HUES64 (cell line): ENCODE measurements around the gene CORO1A.
"Not testable (repeated sequence)": the region's sequence is repeated elsewhere in the genome, so short reads cannot be mapped to it uniquely, and the experiment has no call there.

ENCODE experiments used
- H3K27ac ChIP-seq: 2 replicates; pipeline ENCODE4 v1.7.0; 2013; ENCODE audit warnings: low read depth, low read length, inconsistent platforms
- H3K27me3 ChIP-seq: 2 replicates; pipeline ENCODE4 v1.6.1; 2013; ENCODE audit warnings: mild to moderate bottlenecking, low read length; ENCODE audit not compliant: insufficient read depth
- H3K36me3 ChIP-seq: 2 replicates; pipeline ENCODE4 v1.6.1; 2013; ENCODE audit warnings: mild to moderate bottlenecking, low read length; ENCODE audit not compliant: insufficient read depth
- H3K4me1 ChIP-seq: 2 replicates; pipeline ENCODE4 v1.6.1; 2013; ENCODE audit warnings: mild to moderate bottlenecking, low read length, moderate library complexity; ENCODE audit not compliant: insufficient read depth
- H3K4me3 ChIP-seq: 2 replicates; pipeline ENCODE4 v1.5.1; 2013; ENCODE audit warnings: mild to moderate bottlenecking, low read length, moderate library complexity
- H3K9ac ChIP-seq: 2 replicates; pipeline ENCODE4 v1.6.1; 2013; ENCODE audit warnings: mild to moderate bottlenecking, low read depth, low read length
- H3K9me3 ChIP-seq: 2 replicates; pipeline ENCODE4 v1.6.1; 2013; ENCODE audit warnings: low read depth, low read length; ENCODE audit not compliant: insufficient read depth
- WGBS: fragments of 150-250, 120-280 bp; methylation state at CpG from one replicate; pipeline ENCODE4 v1.1.7; 2013; ENCODE audit warnings: missing lambda C conversion rate; 5-methylcytosine and 5-hydroxymethylcytosine counted together

CORO1A gene

DNA sequence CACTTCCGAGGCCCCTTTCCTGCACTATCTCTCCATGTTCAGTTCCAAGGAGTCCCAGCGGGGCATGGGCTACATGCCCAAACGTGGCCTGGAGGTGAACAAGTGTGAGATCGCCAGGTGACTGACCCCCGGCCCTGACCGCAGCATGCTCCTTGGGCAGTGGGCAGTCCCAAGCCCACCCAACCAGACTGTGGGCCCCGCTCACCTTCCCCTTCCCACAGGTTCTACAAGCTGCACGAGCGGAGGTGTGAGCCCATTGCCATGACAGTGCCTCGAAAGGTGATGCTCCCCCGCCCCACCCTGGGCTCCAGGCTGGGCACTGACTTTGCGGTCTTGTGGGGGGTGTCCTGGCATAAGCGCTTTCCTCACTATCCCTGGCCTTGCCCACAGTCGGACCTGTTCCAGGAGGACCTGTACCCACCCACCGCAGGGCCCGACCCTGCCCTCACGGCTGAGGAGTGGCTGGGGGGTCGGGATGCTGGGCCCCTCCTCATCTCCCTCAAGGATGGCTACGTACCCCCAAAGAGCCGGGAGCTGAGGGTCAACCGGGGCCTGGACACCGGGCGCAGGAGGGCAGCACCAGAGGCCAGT is 4.7 kb downstream of the CORO1A start:
- Histone ChIP-seq H3K27ac (no peak overlapping the region), H3K4me1 (no peaks in the 10 kb centered on the region), H3K9me3 (no peaks in the 10 kb centered on the region), H3K36me3 (no peaks in the 10 kb centered on the region), H3K4me3 (no peak overlapping the region), H3K9ac (no peak overlapping the region), H3K27me3 (peaks cover 14% of the 10 kb centered on the region)
- 94% methylated on average over 23 of the region's 23 CpGs for WGBS

DNA sequence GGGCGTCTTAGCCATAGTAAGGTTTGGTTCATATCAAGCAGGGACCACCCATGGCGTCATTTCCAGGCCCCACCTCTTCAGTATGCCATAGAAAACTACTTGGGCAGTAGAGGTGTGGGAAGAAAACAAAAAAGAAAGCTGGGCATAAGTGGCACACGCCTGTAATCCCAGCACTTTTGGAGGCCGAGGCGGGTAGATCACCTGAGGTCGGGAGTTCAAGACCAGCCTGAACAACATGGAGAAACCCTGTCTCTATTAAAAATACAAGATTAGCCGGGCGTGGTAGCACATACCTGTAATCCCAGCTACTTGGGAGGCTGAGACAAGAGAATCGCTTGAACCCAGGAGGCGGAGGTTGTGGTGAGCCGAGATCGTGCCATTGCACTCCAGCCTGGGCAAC is 7.8 kb downstream of the CORO1A start:
- not testable (repeated sequence) for H3K9me3 ChIP-seq, H3K4me1 ChIP-seq, H3K4me3 ChIP-seq, H3K27me3 ChIP-seq, H3K9ac ChIP-seq, H3K36me3 ChIP-seq, H3K27ac ChIP-seq
- WGBS = 96% methylated on average over 3 of the region's 12 CpGs

DNA sequence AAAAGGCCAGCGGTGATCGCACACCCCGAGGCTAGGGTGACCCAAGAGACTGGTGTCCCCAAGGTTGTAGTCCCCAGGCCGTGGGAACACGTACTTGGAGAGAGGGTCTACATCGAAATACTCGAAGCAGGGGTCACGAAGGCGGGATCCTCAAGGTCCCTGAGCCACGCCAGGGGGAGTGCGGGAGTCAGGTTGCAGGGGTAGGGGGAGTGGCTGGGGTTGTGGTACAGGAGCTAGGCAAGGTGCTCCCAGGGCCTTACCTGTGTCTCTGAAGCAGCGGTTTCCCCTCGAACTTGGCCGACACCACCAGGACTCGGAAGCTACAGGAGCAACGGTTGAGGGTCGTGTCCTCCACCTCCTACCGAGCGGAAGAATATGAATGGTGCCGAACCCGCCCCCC is 9.7 kb downstream of the CORO1A start:
- not testable (repeated sequence) for H3K27me3 ChIP-seq, H3K4me3 ChIP-seq, H3K27ac ChIP-seq, H3K9me3 ChIP-seq, H3K9ac ChIP-seq, H3K36me3 ChIP-seq, H3K4me1 ChIP-seq
- no CpG with 5 or more reads among the region's 21 CpGs for WGBS

DNA sequence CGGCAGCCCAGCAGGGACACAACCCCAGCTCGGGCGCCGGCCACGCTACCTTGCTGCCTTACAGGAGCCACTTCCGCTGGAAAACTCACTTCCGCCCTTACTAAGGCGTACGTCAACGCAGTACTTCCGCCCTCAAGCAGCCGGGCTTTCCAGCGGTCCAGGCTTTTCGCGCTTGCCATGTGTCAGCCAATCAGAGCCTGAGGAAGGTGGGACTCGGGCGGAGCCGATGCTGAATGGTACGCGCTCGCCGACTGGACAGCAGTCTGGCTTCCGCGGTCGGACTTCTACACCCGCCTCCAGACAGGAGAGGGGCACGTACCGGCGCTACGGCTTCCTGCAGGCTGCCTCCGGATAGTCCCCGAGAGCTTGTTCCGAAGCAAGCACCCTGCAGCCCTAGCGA is 10.2 kb downstream of the CORO1A start, which contains the start of the genes BOLA2B and SLX1A:
BOLA2B (minus strand) TSS at position 52 of the 400 bp plus-strand sequence. CDS start 71 bp downstream, outside the sequence.
SLX1A (plus strand) TSS at position 261 of the 400 bp plus-strand sequence. CDS start 210 bp downstream, outside the sequence.
- not testable (repeated sequence) for H3K4me1 ChIP-seq, H3K27me3 ChIP-seq, H3K36me3 ChIP-seq, H3K9me3 ChIP-seq, H3K9ac ChIP-seq, H3K27ac ChIP-seq
- no CpG with 5 or more reads among the region's 34 CpGs for WGBS
- H3K4me3 ChIP-seq = peak within 1 kb of the TSS; percentile 47

DNA sequence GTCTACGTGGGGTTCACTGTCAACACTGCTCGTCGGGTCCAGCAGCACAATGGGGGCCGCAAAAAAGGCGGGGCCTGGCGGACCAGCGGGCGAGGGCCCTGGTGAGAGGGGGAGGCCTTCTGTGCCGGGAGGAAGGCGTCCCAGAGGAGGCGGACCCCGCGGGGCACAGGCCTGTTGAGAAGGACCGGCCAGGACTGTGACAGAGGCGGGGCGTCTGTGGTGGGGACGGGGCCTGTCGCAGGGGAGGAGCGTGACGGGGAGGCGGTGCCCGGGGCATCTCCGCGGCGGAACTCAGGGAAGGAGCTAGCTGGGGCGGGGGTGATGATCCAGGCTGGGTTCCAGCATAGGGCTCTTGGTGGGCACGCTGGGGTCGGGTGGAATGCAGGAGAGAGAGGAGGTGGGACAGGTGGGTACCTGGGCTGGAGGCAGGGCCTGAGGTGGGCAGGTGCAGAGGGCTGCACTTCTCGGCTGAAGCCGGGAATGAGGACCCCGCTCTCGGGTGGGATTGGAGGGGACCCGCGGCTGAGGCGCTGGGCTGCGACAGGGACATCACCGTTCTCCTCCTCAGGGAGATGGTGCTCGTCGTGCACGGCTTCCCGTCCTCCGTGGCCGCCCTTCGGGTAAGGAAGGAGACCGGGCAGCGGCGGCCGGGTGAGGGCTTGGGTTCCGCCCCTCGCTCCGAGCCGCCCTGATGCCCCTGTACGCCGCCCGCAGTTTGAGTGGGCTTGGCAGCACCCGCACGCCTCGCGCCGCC is 10.9 kb downstream of the CORO1A start:
- not testable (repeated sequence) for H3K4me1 ChIP-seq, H3K27me3 ChIP-seq, H3K36me3 ChIP-seq, H3K9me3 ChIP-seq, H3K27ac ChIP-seq, H3K9ac ChIP-seq
- H3K4me3 ChIP-seq = peak overlapping the region; percentile 47
- 2% methylated on average over 9 of the region's 60 CpGs for WGBS

DNA sequence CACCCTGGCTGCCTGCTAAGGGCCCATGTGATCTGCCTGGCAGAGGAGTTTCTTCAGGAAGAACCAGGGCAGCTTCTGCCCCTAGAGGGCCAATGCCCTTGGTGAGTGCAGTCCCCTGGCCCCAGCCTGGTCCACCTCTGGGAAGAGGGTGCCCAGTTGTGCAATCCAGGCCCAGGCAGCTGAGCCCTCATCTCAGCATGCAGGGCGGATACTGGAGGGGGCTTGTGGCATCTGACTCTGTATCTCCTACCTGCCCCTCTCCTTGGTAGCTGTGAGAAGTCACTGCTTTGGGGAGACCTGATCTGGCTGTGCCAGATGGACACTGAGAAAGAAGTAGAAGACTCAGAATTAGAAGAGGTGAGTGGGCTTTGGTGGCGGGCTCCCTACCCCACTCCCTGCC is 13.6 kb downstream of the CORO1A start:
- no CpG with 5 or more reads among the region's 2 CpGs for WGBS
- not testable (repeated sequence) for H3K27me3 ChIP-seq, H3K9ac ChIP-seq, H3K36me3 ChIP-seq, H3K4me3 ChIP-seq, H3K27ac ChIP-seq, H3K4me1 ChIP-seq, H3K9me3 ChIP-seq

DNA sequence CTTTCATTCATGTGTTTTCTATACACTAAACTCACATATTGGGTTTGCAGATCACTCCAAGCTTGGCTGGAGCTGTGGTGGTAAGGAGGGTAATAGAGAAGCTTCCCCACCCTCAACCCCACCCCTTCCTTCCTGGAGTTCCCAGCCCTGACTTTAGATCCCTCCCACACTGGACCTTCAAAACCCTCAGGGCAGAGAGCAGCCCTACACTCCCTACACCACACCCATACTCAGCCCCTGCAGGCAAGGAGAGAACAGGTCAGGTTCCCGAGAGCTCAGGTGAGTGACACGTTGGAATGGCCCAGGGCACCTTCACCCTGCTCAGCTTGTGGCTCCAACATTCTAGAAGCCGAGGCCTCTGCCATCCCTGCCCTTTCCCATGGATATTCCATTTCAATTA is 15.6 kb downstream of the CORO1A start, which contains the start of gene SULT1A3:
SULT1A3 (plus strand) TSS at position 207 of the 400 bp plus-strand sequence. CDS start 1,474 bp downstream, outside the sequence.
- no CpG with 5 or more reads among the region's 3 CpGs for WGBS
- not testable (repeated sequence) for H3K9me3 ChIP-seq, H3K27me3 ChIP-seq, H3K4me3 ChIP-seq, H3K36me3 ChIP-seq, H3K27ac ChIP-seq, H3K4me1 ChIP-seq, H3K9ac ChIP-seq

DNA sequence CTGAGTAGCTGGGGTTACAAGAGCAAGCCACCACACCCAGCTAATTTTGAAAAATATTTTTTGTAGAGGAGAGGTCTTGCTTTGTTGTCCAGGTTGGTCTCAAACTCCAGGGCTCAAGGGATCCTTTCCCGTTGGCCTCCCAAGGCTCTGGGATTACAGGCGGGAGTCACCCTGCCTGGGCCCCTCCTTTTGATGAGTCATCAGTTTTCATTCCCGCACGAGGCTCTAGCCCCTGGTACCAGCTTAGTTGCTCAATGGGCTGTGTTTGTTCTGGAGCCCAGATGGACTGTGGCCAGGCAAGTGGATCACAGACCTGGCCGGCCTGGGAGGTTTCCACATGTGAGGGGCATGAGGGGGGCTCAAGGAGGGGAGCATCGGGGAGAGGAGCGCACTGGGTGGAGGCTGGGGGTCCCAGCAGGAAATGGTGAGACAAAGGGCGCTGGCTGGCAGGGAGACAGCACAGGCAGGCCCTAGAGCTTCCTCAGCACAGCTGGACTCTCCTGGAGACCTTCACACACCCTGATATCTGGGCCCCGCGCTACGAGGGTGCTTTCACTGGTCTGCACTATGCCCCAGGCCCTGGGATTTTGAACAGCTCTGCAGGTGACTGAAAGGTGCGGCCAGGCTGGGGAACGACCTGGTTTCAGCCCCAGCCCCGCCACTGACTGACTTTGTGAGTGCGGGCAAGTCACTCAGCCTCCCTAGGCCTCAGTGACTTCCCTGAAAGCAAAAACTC is 16.4 kb downstream of the CORO1A start:
- not testable (repeated sequence) for H3K4me1 ChIP-seq, H3K9ac ChIP-seq, H3K9me3 ChIP-seq, H3K4me3 ChIP-seq, H3K27me3 ChIP-seq, H3K36me3 ChIP-seq, H3K27ac ChIP-seq
- no CpG with 5 or more reads among the region's 15 CpGs for WGBS

DNA sequence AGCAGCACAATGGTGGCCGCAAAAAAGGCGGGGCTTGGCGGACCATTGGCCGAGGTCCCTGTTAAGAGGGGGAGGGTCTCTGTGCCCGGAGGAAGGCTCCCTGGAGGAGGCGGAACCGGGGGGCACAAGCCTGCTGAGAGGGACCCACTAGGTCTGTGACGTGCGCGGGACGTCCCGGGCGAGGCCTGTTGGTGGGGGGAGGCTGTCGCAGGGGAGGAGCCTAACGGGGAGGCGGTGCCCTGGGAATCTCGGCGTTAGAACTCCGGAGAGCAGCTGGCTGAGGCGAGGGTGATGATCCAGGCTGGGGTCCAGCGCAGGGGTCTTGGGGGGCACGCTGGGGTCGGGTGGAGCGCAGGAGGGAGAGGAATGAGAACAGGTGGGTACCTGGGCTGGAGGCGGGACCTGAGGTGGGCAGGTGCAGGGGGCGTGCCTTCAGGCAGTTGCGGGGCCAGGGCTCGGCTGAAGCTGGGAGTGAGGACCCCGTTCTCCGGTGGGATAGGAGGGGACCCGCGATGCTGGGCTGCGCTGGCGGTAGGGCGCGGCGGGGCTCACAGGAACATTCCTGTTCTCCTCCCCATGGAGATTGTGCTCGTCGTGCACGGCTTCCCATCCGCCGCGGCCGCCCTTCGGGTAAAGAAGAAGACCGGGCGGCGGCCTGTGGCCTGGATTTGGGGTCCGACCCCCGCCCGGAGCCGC is 22.3 kb downstream of the CORO1A start:
- peak overlapping the region; percentile 46; the same call in 1 of the 2 replicates for H3K4me3 ChIP-seq
- not testable (repeated sequence) for H3K9ac ChIP-seq, H3K27me3 ChIP-seq, H3K9me3 ChIP-seq, H3K27ac ChIP-seq, H3K36me3 ChIP-seq, H3K4me1 ChIP-seq
- 5% methylated on average over 14 of the region's 52 CpGs for WGBS

DNA sequence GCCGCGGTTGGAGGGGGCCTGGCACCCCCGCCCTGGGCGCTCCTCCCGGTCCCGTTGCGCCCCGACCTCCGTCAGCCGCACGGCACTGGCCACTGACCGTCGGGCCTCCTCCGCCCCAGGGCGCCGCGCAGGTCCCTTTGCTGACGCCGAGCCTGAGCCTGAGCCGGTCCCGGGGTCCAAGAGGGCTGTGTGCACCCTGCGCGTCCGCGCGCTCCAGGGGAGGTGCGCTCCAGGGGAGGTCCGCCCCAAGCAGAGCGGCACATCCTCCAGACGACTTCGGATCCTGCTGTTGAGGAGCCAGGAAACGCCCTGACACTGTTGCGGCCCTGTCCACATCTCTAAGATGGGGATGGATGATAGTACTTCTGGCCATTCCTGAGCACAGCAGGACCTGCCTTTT is 22.9 kb downstream of the CORO1A start:
- H3K4me1 ChIP-seq, H3K9ac ChIP-seq, H3K27ac ChIP-seq, H3K36me3 ChIP-seq, H3K9me3 ChIP-seq, H3K27me3 ChIP-seq: not testable (repeated sequence)
- no CpG with 5 or more reads among the region's 33 CpGs for WGBS
- 0 out of 2 replicates have a peak overlapping the region, but pooled peaks have one; percentile 46 for H3K4me3 ChIP-seq
